ENCODE results near the gene HRH2.
"Not testable (repeated sequence)": the region's sequence is repeated elsewhere in the genome, so short reads cannot be mapped to it uniquely, and the experiment has no call there.

Gene HRH2

GRCh38 chr5:175649967-175650366 lies 7.9 kb upstream of the HRH2 start:
- DNase-seq (ENCODE audit: low spot score): no peak

DNA sequence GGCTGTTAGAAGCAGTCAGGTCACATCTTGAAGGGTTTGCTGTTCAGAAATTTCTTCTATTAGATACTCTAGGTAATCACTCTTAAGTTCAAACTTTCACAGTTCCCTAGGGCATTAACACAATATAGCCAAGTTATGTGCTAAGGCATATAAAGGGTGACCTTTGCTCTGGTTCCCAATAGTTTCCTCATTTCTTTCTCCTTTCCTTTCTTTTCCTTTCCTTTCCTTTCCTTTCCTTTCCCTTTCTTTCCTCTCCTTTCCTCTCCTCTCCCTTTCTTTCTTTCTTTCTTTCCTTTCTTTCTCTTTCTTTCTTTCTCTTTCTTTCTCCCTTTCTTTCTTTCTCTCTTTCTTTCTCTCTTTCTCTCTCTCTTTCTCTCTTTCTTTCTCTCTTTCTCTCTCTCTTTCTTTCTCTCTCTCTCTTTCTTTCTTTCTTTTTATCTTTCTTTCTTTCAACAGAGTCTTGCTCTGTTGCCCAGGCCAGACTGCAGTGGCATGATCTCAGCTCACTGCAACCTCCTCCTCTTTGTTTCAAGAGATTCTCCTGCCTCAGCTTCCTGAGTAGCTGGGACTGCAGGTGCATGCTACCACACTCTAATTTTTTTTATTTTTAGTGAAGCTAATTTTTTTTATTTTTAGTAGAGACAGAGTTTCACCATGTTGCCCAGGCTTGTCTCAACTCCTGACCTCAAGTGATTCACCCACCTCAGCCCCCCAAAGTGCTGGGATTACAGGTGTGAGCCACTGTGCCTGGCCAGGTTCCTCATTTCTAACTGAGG lies 7.3 kb upstream of the HRH2 start:
- DNase-seq (ENCODE audit: low spot score): not testable (repeated sequence)

DNA sequence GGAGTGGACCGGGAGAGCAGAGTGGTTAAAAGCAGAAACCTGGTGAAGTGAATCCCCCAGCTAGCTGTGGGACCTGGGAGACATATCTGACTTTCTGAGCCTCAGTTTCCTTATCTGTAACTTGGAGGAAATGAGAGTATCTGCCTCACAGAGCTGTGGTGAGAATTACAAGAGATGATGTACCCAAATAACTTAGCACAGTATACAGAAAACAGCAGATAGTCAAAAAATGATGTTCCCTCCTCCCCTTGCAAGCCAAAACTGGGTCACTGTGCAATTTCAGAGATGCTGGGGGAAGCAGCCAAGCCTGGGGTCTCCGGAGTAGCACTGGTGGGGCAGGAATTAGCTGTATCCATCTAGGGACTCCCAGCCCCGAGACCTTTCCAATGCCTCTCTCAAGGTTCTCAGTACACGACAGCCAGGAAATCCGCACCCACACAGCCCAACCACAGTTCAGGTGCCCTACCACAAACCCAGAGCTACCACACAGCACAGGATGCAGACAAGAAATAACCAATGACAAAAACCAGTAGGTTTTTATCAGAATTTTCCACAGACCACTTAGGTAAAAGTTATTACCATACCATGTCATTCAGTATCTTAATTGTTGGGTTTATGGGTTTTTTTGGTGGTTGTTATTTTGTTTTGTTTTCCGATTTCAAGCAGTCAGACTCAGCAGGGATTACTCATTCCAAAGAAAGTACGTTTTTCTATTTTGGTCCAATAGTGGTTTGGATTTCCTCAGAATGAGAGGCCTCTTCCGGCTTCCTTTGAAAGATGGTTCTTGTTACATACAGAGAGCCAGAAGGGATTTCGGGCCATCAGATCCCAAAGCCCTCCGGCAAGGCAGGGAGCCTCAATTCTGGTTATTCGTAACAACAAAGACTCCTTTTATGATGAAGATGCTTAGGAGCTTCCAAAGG lies 4.9 kb upstream of the HRH2 start:
- no peak for DNase-seq (ENCODE audit: low spot score)

GRCh38 chr5:175653763-175654162 lies 4.1 kb upstream of the HRH2 start:
- DNase-seq (ENCODE audit: low spot score): no peak

DNA sequence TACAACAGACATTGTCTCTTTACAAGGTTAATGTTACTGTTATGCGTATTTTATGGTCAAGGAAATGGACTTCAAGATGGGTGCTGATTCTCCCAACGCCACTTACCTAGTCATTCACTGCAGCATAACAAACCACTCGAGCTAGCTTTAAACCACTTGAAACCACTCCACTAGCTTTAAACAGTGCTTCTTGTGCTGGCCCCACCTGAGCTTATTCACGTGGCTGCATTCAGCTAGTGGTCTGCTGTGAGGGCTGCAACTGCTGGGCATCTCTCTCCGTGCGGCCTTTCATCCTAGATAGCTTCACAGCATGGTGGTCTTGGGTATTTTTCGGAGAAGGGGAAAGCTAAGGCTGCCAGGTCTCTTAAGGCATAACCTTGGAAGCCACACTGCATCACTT lies 3.5 kb upstream of the HRH2 start:
- no peak for DNase-seq (ENCODE audit: low spot score)

- DNase-seq (ENCODE audit: low spot score): no peak
Measured at GRCh38 chr5:175654807-175655206, 3.1 kb upstream of the HRH2 start.

GRCh38 chr5:175655411-175655810 lies 2.5 kb upstream of the HRH2 start:
- DNase-seq (ENCODE audit: low spot score): no peak

DNA sequence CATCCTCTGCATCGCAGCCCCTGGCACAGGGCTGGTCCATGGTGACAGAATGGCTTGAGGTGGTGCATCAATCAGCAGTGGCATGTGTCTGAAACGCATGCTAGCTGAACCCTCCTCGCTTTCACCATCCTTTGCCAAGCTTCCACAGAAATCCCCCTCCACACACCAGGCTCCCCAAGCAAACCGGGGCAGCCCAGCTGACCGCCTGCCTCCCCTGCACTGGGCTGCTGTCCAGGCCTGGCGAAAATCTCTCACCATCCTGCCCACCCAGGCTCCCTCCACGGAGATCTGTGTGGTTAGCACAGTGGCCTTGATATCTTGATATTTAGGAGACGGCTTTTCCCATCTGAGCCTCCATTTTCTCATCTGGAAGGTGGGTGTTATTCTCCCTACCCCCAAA lies 905 bp upstream of the HRH2 start:
- no peak for DNase-seq (ENCODE audit: low spot score)

GRCh38 chr5:175658299-175659145 lies 651 bp downstream of the HRH2 start:
- DNase-seq (ENCODE audit: low spot score): no peak

DNA sequence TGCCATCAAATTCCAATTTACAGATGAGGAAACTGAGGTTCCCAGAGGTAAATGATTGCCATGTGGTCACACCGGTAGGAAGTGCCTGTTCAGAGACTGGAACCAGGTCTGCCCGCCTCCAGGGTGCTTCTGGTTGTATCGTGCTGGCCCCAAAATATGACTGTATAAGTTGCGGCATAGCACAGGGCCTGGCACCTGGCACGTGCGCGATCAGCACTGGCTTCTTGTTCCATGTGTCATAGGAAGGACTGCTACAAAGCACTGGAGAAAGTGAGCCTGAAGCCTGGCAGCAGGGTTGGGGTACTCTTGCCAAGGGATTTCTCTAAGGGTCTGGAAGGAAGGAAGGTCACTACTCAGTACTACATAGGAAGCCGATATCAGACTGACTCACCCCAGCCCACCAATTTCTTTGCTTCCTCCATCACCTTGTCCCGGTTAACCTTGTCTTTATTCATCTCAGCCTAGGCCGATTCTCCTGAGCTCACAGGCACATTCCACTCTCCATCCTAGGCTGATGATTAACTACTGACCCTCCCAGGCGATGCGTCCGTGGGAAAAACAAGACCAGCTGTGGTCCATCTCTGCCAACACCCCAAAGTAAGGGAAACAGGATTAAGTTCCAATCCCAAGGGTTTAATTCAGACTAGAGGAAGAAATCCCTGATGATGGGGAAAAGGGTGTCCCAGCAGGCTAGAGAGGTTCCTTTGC lies 1.8 kb downstream of the HRH2 start:
- no peak for DNase-seq (ENCODE audit: low spot score)

DNA sequence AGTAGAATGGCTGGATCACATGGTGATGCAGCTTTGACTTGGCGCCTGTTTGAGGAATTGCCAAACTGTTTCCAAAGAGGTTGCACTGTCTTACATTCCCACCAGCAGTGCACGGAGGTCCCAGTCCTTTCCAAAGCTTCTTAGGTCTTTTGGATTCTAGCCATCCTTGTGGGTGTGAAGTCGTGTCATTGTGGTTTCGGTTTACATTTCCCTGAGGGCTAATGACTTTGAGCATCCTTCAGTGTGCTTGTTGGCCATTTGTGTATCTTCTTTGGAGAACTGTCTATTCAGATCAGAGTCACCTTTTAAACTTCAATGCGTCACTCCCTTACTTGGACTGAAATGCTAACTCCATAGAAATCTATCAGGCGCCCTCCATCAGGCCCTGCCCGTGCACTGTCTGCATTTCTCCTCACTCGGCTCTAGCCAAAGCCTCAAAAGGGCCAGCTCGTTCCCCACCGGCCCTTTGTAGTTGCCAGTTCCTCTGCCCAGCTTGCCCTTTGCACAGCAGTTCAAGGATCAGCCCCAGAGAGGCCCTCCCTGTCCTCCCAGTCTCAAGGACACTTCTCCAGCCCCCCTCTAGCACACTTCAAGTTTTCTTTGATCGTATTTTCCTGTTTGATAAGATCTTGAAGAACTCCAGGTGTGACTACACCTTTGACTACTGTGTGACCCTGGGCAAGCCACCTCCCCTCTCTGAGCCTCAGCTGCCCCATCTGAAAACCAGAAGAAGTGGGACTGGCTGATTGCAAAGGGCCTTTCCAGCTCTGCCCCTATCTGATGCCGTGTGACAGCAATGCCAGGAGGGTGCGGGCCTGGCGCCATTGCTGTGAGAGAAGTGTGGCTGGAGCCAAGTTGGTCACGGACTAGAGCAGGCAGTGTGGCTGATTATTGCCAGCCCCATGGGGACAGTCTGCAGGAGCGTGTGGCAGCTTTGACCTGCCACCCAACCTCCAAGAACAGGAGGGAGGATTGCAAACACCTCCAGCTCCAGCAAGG lies 5.6 kb downstream of the HRH2 start:
- DNase-seq (ENCODE audit: low spot score): no peak

- no peak for DNase-seq (ENCODE audit: low spot score)
Measured at GRCh38 chr5:175664723-175665122, 6.9 kb downstream of the HRH2 start.

GRCh38 chr5:175666216-175666615 lies 8.3 kb downstream of the HRH2 start:
- DNase-seq (ENCODE audit: low spot score): no peak

DNA sequence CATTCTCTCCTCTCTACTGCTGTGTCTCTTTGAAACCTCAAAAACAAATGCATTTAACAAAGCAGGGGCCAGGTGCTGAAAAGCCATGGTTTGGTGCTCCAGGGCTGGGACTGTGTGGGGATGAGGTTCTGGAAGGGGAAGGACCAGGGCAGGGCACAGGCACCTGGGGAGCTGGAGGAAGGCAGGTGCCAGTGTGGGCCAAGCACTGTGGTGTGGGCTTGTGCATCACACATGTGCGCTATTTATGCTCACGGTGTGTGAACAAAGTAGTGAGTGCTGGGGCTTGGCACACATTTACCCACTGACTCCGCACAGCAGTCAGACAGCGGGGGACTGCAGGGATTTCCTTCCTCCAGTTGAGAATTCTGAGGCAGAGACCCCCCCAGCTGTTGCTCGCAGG lies 10.1 kb downstream of the HRH2 start:
- DNase-seq (ENCODE audit: low spot score): no peak

GRCh38 chr5:175670372-175670771 lies 12.5 kb downstream of the HRH2 start:
- no peak for DNase-seq (ENCODE audit: low spot score)

DNA sequence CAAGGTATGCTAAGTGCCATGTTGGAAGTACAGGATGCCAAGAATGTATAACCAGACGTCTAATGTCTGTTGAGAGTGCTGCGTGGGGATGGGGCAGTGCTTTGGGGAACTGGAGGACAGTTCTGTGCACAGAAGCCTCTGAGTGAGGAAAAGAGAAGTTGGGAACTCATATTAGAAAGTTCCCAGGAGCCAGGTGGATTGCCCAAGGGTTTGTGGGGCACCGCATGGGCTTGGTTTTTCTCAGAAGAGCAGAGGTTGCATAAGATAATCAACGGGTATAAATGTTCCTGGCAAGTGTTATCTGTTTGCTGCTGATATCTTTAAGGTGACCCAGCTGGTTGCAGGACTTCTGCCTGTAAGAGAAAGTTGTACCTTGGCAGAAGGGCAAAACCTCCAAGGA lies 13.1 kb downstream of the HRH2 start:
- DNase-seq (ENCODE audit: low spot score): no peak

- no peak for DNase-seq (ENCODE audit: low spot score)
Measured at GRCh38 chr5:175672976-175673648, 15.2 kb downstream of the HRH2 start.

DNA sequence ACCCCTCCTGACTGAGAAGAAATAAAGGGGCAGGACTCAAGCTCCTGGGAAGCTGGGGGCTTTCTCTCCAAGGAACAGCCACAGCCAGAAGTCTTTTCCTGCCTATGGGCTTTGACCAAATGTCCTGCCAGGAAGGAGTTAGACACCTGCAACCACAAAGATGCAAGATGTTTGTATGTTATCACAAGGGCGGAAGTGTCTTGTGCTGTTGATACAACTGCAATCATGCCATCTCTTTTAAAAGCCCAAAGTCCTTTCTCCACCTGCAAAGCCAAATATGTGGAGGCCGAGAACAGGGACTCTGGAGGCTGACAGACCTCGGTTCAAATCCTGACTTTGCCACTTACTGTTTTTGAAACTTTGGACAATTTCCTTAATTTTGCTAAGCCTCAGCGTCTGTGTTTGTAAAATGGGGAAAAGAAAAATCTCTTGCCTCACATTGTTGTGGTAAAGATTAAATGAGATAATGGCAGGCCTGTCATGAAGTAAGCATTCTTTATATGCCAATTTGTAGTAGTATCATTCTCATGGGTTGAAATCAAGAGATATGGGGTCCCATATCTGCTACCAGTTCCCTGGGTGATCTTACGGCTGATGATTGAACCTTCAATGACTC lies 17.0 kb downstream of the HRH2 start:
- DNase-seq (ENCODE audit: low spot score): no peak

- DNase-seq (ENCODE audit: low spot score): no peak
Measured at GRCh38 chr5:175675873-175676272, 18.0 kb downstream of the HRH2 start.

Measured in HuH-7 (cell line).